ENCODE measurements around the gene IQCH. TPM values are rescaled to one million over a fixed set of nuclear protein-coding genes. Genes with fewer than 3 reads are reported as not detected.
A peak's percentile ranks its signal among the peaks of the same experiment; 100 is the strongest.

IQCH gene
- total RNA-seq, 1 experiment from 2014 or later = 1.1 TPM

- no peak overlapping the region for H2BK5ac ChIP-seq (ENCODE audit: insufficient read length, low read length)
- Mint-ChIP-seq H3K4me3 (no peak overlapping the region), H3K36me3 (ENCODE audit: insufficient read depth in 1 of 3, low read depth in 3 of 3) (peaks cover 6 to 52% (median 37%) of the 10 kb centered on the region in 3 experiments; a peak in 6 of 7 replicates), H3K27ac (0 out of 7 replicates have a peak overlapping the region, but pooled peaks of 1 of the 3 experiments have one; percentile 16), H3K9me3 (no peaks in the 10 kb centered on the region), H3K4me1 (no peaks in the 10 kb centered on the region), H3K27me3 (ENCODE audit: low read depth) (no peaks in the 10 kb centered on the region)
- no peak overlapping the region for H2BK15ac ChIP-seq (ENCODE audit: low read depth, low read length)
- H2BK20ac ChIP-seq (ENCODE audit: low read depth, low read length, poor library complexity, severe bottlenecking) = no peak overlapping the region
- H3K14ac ChIP-seq (ENCODE audit: insufficient read depth, low read length) = no peak overlapping the region
- no peaks in the 10 kb centered on the region for H4K20me1 ChIP-seq (ENCODE audit: control insufficient read depth, insufficient read depth, insufficient read length)
- no peak overlapping the region for H4K91ac ChIP-seq (ENCODE audit: insufficient read length, low read depth, low read length)
- no peak overlapping the region for H2AK5ac ChIP-seq (ENCODE audit: insufficient read length, low read length)
- H2BK120ac ChIP-seq (ENCODE audit: low read depth, low read length, poor library complexity, severe bottlenecking) = no peak overlapping the region
- H3K4ac ChIP-seq (ENCODE audit: low read depth, low read length) = no peak overlapping the region
- H3K4me1 ChIP-seq (ENCODE audit: insufficient read depth, low read length) = no peaks in the 10 kb centered on the region
- no peak overlapping the region for H3K23ac ChIP-seq (ENCODE audit: insufficient read length, low read depth, low read length)
- no peaks in the 10 kb centered on the region for H3K23me2 ChIP-seq (ENCODE audit: insufficient read length, low read depth, low read length, poor library complexity, severe bottlenecking)
- H2BK12ac ChIP-seq (ENCODE audit: insufficient read length, low read depth, low read length) = no peak overlapping the region
- TF ChIP-seq CTCF (conservative IDR thresholded peaks at IDR 0.05) = no peak
- H3K79me1 ChIP-seq (ENCODE audit: insufficient read depth, low read depth, low read length, poor library complexity, severe bottlenecking) = no peaks in the 10 kb centered on the region
- no peak overlapping the region for H3K9ac ChIP-seq (ENCODE audit: extremely low read depth, insufficient read length, low read length)
- no peak overlapping the region for H3K56ac ChIP-seq (ENCODE audit: insufficient read length, low read depth, low read length)
- no peak overlapping the region for H4K5ac ChIP-seq (ENCODE audit: insufficient read length, low read depth, low read length)
- H2AFZ ChIP-seq (ENCODE audit: low read length) = no peak overlapping the region
- WGBS (ENCODE audit: extremely low coverage, insufficient read length, low lambda C conversion rate) = no CpG with 5 or more reads among the region's 2 CpGs
- H3K27ac ChIP-seq (ENCODE audit: insufficient read length, low read depth, low read length) = no peak overlapping the region
- no peak overlapping the region for H3K4me2 ChIP-seq (ENCODE audit: insufficient read depth, insufficient read length, low read length)
- H3K79me2 ChIP-seq (ENCODE audit: insufficient read depth, low read length) = no peaks in the 10 kb centered on the region
- no peak overlapping the region for H4K8ac ChIP-seq (replicated peaks; ENCODE audit: insufficient read length, low read depth, low read length)
- H3K27me3 ChIP-seq (ENCODE audit: insufficient read depth, low read length) = no peaks in the 10 kb centered on the region
- no peak overlapping the region for H3T11ph ChIP-seq (ENCODE audit: low read length)
- DNase-seq = no peak
- H3K18ac ChIP-seq (ENCODE audit: insufficient read length, low read depth, low read length) = no peak overlapping the region
- H3K9me3 ChIP-seq (ENCODE audit: control insufficient read depth, low read depth, low read length) = no peaks in the 10 kb centered on the region
Observed at GRCh38 chr15:67230504-67230903, 24.1 kb upstream of the IQCH start.

Measured in H9 (cell line).